HG02678 (cell line): Measurements from ENCODE around the gene ZNF83.
"Not testable (repeated sequence)": the region's sequence is repeated elsewhere in the genome, so short reads cannot be mapped to it uniquely, and the experiment has no call there.

Experiments used
- ATAC-seq: cut with Tn5 transposase; IDR thresholded peaks from one replicate; pipeline ENCODE4 v1.9.1; 2021; ENCODE audit warnings: mild to moderate bottlenecking, moderate library complexity; ENCODE audit not compliant: unreplicated experiment

The ZNF83 gene

DNA sequence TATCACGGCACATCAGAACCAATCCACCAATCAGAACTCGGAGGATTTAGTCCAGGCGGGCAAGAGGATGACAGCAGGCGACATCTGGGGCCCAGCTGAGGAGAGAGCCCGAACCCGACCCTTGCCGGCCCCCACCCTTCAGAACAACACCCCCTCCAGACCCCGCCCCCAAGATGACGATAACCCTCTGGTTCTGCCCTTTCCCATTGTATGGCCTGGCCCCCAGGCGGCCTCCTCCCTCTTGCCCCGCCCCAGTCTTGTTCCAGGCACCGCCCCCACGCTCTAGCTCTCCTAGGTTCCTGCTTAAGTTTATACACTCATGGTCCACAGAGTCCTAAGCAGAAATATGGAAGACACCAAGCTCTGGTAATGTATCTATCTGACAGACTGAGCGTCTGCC lies 2.8 kb upstream of the ZNF83 start:
- ATAC-seq = no peak

GRCh38 chr19:52639996-52640395 lies 1.8 kb upstream of the ZNF83 start:
- no peak for ATAC-seq

DNA sequence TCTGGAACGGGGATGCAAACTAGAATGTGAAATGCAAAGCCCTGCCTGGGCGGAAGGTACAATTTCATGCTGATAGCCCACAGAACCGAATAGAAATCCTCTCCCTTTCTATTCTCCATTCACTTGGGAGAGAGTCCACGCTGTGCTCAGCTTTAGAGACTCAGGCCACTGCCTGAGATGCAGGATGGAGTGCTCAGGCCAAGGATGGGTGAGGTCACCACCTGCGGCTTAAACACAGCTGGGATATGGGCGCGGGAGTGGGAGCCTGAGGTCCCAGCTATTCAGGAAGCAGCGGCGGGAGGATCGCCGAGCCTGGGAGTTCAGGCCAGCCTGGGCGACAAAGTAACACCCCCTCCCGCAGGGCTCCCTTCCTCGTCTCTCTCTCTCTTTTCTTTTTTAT lies 446 bp upstream of the ZNF83 start:
- peak; percentile 15 for ATAC-seq

- ATAC-seq = no peak
Measured at GRCh38 chr19:52635786-52636570, 2.2 kb downstream of the ZNF83 start.

DNA sequence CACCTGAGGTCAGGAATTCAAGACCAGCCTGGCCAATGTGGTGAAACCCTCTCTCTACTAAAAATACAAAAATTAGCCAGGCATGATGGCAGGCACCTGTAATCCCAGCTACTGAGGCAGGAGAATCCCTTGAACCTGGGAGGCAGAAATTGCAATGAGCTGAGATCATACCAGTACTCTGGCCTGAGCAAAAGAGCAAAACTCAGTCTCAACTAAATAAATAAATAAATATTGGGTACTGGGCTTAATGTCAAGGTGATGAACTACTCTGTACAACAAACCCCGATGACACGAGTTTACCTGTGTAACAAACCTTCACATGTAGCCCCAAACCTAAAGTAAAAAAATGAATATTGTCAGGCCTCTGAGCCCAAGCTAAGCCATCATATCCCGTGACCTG lies 10.7 kb downstream of the ZNF83 start:
- not testable (repeated sequence) for ATAC-seq

- ATAC-seq = no peak
Measured at GRCh38 chr19:52626915-52627314, 11.2 kb downstream of the ZNF83 start.

DNA sequence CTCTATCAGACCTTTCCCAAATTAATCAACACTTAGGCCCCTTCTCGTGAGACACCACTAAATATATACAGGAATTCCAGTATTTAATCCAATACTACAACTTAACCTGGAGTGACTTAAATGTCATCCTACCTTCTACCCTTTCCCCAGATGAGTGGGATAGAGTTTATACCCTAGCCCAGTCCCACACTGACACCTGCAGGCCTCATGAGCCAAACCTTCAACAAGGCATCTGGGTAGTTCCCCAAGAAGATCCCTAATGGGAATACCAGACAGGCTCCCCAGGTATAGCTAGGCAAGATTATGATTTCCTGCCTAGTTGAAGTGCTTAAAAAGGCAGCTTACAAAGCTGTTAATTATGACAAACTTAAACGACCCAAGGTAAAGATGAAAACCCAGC lies 15.9 kb downstream of the ZNF83 start:
- ATAC-seq = no peak

DNA sequence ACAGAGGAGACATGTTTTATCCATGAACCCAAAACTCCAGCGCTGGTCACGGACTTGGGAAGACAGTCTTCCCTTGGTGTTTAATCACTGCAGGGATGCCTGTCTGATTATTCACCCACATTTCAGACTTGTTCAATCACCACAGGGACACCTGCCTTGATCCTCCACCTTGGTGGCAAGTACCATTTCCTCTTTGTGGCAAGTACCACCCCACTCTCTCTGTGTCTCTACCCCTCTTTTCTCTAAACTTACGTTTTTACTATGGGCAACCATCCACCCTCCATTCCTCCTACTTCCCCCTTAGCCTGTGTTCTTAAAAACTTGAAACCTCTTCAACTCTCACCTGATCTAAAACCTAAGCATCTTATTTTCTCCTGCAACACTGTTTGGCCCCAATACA lies 16.8 kb downstream of the ZNF83 start:
- no peak for ATAC-seq

DNA sequence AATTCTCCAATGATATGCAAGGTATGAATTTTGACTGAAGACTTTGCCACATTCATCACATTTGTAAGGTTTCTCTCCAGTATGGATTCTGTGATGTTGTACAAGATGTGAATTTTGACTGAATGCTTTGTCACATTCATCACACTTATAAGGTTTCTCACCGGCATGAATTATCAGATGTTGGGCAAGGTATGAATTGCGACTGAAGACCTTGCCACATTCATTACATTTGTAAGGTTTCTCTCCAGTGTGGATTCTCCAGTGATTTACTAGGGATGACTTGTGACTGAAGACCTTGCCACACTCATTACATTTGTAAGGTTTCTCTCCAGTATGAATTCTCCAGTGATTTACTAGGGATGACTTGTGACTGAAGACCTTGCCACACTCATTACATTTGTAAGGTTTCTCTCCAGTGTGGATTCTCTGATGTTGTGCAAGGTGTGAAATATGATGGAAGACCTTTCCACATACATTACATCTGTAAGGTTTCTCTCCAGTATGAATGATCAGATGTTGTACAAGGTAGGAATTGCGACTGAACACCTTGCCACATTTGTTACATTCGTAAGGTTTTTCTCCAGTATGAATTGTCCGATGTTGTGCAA lies 24.8 kb downstream of the ZNF83 start:
- ATAC-seq = no peak

GRCh38 chr19:52603558-52604207 lies 34.5 kb downstream of the ZNF83 start:
- ATAC-seq = no peak

- ATAC-seq = no peak
Measured at GRCh38 chr19:52602941-52603340, 35.2 kb downstream of the ZNF83 start.

DNA sequence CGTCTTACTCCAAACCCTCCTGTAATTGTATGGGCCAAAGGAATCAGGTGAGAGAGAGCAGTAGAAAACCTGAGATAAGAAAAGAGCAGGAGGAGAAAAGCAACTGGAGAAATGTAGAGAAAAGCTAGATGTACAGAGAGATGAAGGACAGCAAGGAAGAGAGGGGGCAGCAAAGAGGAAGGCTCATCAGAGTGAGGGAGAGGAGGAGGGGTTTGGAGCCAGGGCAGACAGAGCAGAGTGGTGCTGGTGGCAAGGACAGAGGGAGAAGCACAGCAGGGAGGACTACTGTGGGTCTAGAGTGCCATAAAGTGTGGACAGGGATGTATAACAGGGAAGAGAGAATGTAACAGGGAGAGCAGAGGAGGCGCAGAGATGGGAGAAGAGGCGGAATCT lies 36.2 kb downstream of the ZNF83 start:
- ATAC-seq = not testable (repeated sequence)

GRCh38 chr19:52601025-52601973 lies 36.9 kb downstream of the ZNF83 start:
- peak; percentile 95 for ATAC-seq

GRCh38 chr19:52600639-52601024 lies 37.5 kb downstream of the ZNF83 start:
- ATAC-seq = peak; percentile 11

GRCh38 chr19:52599241-52599640 lies 38.9 kb downstream of the ZNF83 start:
- no peak for ATAC-seq

GRCh38 chr19:52593441-52593840 lies 44.7 kb downstream of the ZNF83 start:
- not testable (repeated sequence) for ATAC-seq

DNA sequence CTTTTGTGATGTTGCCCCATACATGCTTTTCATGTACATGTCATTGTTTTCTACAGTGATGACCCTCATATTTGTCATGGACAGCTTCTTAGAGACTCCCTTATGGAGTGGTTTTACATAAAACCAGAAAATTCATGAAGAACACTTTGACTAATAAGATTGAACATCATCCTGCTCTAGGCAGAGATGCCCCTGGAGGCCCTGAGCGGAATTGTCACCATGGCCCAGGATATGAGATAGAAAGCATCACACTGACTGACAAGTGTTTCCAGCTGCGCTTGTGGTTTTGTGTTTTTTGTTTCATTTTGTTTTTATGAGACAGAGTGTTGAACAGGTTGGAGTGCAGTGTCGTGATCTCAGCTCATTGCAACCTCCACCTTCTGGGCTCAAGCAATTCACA lies 45.9 kb downstream of the ZNF83 start:
- no peak for ATAC-seq

DNA sequence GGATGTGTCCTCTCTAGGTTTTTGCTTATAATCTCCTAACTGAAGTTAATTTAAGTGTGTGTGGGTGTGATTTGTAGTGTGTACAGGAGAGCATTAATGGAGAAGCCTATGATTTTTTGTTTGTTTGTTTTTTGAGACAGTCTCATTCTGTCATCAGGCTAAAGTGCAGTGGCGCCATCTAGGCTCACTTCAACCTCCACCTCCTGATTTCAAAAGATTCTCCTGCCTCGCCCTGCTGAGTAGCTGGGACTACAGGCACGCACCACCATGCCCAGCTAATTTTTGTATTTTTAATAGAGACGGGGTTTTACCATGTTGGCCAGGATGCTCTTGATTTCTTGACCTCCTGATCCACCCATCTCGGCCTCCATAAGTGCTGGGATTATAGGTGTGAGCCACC lies 47.4 kb downstream of the ZNF83 start:
- no peak for ATAC-seq

DNA sequence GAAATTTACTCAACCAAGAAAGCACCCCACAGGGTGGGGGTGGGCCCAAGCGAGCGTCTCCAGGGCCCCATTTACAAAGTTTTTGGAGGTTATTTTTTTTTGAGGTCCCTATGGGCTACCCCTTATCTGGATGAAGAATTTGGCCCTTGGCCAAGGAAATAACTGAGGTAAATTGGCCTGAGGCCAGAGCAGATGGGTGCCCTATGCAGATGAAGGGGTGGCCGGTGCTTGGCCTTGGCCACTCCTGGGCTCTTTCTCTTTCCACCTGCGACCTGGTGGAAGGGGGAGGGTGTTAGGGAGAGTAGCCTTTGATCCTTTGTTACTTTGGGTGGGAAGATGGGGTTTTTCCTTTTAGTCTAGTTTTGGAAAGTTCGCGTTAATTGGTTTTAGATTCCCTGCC lies 52.6 kb downstream of the ZNF83 start:
- ATAC-seq = no peak

- ATAC-seq = no peak
Measured at GRCh38 chr19:52584736-52585440, 53.3 kb downstream of the ZNF83 start.
